Testis (tissue), 2 donors: ENCODE results near the gene GPR161.

ENCODE experiments used
- CTCF ChIP-seq, 3 experiments: fragments of 450-650 bp in 2 of 3; fragments of 200-600 bp in 1 of 3; sonication (generic) in 1 of 3; IDR thresholded peaks; one replicate each; pipeline ENCODE4 v1.5.1; 2016 to 2019; ENCODE audit warnings: antibody characterized with exemption in 3 of 3, mild to moderate bottlenecking in 2 of 3, moderate library complexity in 1 of 3
- POLR2A ChIP-seq: fragments of 450-650 bp; IDR thresholded peaks from one replicate; pipeline ENCODE4 v1.6.1; 2017; ENCODE audit warnings: antibody characterized with exemption, mild to moderate bottlenecking, moderate library complexity

GRCh38 chr1:168065506-168065905 lies 71.2 kb downstream of the GPR161 start:
- no peak for TF ChIP-seq CTCF (IDR thresholded peaks at IDR 0.05)
- TF ChIP-seq POLR2A = no peak
